Panc1 (cell line): Measurements from ENCODE around the gene HSPA12A. TPM values are rescaled to one million over a fixed set of nuclear protein-coding genes. Genes with fewer than 3 reads are reported as not detected.

Source experiments
- ATAC-seq: fragments of 200-7000 bp; cut with Tn5 transposase; 2 replicates; pipeline ENCODE4 v1.9.1; 2020; ENCODE audit warnings: mild to moderate bottlenecking, moderate library complexity
- BruUV-seq: library from RNA; stranded (reverse); fragments of 400-500 nt; replicated peaks from 2 replicates; lab custom pipeline; 2021; lab: Mats Ljungman, UMichigan
- CTCF ChIA-PET: fragments of 300-600 bp; sonication (Branson Sonifier 250); formaldehyde crosslinking; loops from one replicate; lab custom pipeline; 2022; ENCODE audit warnings: antibody characterized with exemption; lab: Charles Lee
- POLR2A ChIA-PET: fragments of 300-600 bp; sonication (Branson Sonifier 250); formaldehyde crosslinking; loops from one replicate; lab custom pipeline; 2022; ENCODE audit warnings: antibody characterized with exemption; lab: Charles Lee
- DNase-seq: peaks from one replicate; pipeline ENCODE4 v3.0.0-alpha.2; 2010; ENCODE audit warnings: low read depth, low spot score
- H3K27ac ChIP-seq: 2 replicates; pipeline ENCODE4 v1.5.1; 2011; ENCODE audit warnings: mild to moderate bottlenecking, low read length, inconsistent platforms
- H3K27me3 ChIP-seq: fragments of 200-500 bp; sonication (Bioruptor generic); 2 replicates; pipeline ENCODE4 v1.6.0; 2014; ENCODE audit warnings: low read length, inconsistent platforms; ENCODE audit not compliant: control insufficient read depth, insufficient read depth
- H3K36me3 ChIP-seq: fragments of 200-500 bp; sonication (Bioruptor generic); 2 replicates; pipeline ENCODE4 v1.5.1; 2014; ENCODE audit warnings: inconsistent platforms, mild to moderate bottlenecking, low read length, moderate library complexity; ENCODE audit not compliant: control insufficient read depth, insufficient read depth
- H3K4me1 ChIP-seq: 2 replicates; pipeline ENCODE4 v1.5.1; 2011; ENCODE audit warnings: inconsistent platforms, mild to moderate bottlenecking, low read length, moderate library complexity; ENCODE audit not compliant: control insufficient read depth, insufficient read depth
- H3K4me3 ChIP-seq, 2 experiments: 2 replicates each; pipeline ENCODE4 v1.5.1; 2011 to 2012; ENCODE audit warnings: low read depth in 2 of 2, low read length in 2 of 2, mild to moderate bottlenecking in 2 of 2, inconsistent platforms in 1 of 2, moderate library complexity in 1 of 2
- H3K9me3 ChIP-seq: fragments of 200-500 bp; sonication (Bioruptor generic); 2 replicates; pipeline ENCODE4 v1.5.1; 2014; ENCODE audit warnings: low read depth, mild to moderate bottlenecking, inconsistent platforms, low read length, moderate library complexity; ENCODE audit not compliant: control insufficient read depth, insufficient read depth
- CTCF ChIP-seq: fragments of 450-650 bp; IDR thresholded peaks from 2 replicates; pipeline ENCODE4 v1.5.1; 2017; ENCODE audit warnings: mild to moderate bottlenecking
- POLR2AphosphoS5 ChIP-seq: IDR thresholded peaks from 2 replicates; pipeline ENCODE4 v1.6.1; 2012; ENCODE audit warnings: mild to moderate bottlenecking, low read depth, low read length, moderate library complexity
- REST ChIP-seq, 2 experiments: IDR thresholded peaks; 2 replicates each; pipeline ENCODE4 v1.6.1; 2011 to 2012; ENCODE audit warnings: low read depth in 2 of 2, control low read depth in 1 of 2, low read length in 1 of 2, mild to moderate bottlenecking in 1 of 2, moderate library complexity in 1 of 2; ENCODE audit not compliant: insufficient read depth in 1 of 2
- SIN3A ChIP-seq: IDR thresholded peaks from 2 replicates; pipeline ENCODE4 v1.6.1; 2012; ENCODE audit warnings: low read depth, mild to moderate bottlenecking, low read length, moderate library complexity, borderline replicate concordance; ENCODE audit not compliant: insufficient read depth
- TCF7L2 ChIP-seq: IDR thresholded peaks from 2 replicates; pipeline ENCODE4 v1.6.1; 2011; ENCODE audit warnings: mild to moderate bottlenecking, low read depth, low read length, inconsistent platforms
- in situ Hi-C: cut with HindIII; loops from 2 replicates; pipeline ENCODE4 v1.10.0; 2016; ENCODE audit warnings: low sequenced_read_pairs, low pct_unique_long_range_greater_than_20kb
- intact Hi-C: fragments of 100-400 bp; cut with micrococcal nuclease; formaldehyde crosslinking; loops from one replicate; pipeline ENCODE4 v1.10.0; 2022; ENCODE audit not compliant: unreplicated experiment
- total RNA-seq: library from RNA; stranded (reverse); gene quantifications from one replicate; pipeline ENCODE4 v1.2.1, GENCODE V29; 2021; ENCODE audit not compliant: unreplicated experiment

Gene HSPA12A
- total RNA-seq, 1 experiment from 2014 or later = 7.7 TPM

GRCh38 chr10:116699049-116699448, 43.3 kb downstream of the HSPA12A start:
- TF ChIP-seq REST (IDR thresholded peaks at IDR 0.05; ENCODE audit: insufficient read depth in 1 of 2, low read depth in 2 of 2, low read length in 1 of 2) = no peak
- no peak for TF ChIP-seq TCF7L2
- TF ChIP-seq POLR2AphosphoS5 = no peak
- TF ChIP-seq SIN3A = no peak
- TF ChIP-seq CTCF = no peak
- in situ Hi-C loops (no loop called here), intact Hi-C loops (no loop called here)
- Histone ChIP-seq H3K27ac (no peak overlapping the region), H3K4me1 (no peaks in the 10 kb centered on the region), H3K36me3 (no peaks in the 10 kb centered on the region), H3K27me3 (no peaks in the 10 kb centered on the region), H3K4me3 (no peak overlapping the region), H3K9me3 (no peaks in the 10 kb centered on the region)
- no TSS peak for BruUV-seq
- CTCF ChIA-PET = interaction anchor here (0.6 to 1.0 kb wide), 3 partner anchors 17 to 476 kb away, joined by 3 to 5 read pairs (median 4); no protein-coding TSS in a partner anchor
- DNase-seq (no peak), ATAC-seq (no peak)
- POLR2A ChIA-PET = no interaction called here

- no peak overlapping the region for H3K4me3 ChIP-seq
- H3K27ac ChIP-seq = no peak overlapping the region
- ATAC-seq (no peak), DNase-seq (no peak)
- no peaks in the 10 kb centered on the region for H3K27me3 ChIP-seq
- H3K36me3 ChIP-seq = no peaks in the 10 kb centered on the region
- ChIA-PET POLR2A (no interaction called here), CTCF (interaction anchor here (0.6 kb wide), 1 partner anchor 150 kb away, joined by 5 read pairs; no protein-coding TSS in a partner anchor)
- no peaks in the 10 kb centered on the region for H3K9me3 ChIP-seq
- TF ChIP-seq POLR2AphosphoS5 (no peak), REST (IDR thresholded peaks at IDR 0.05; ENCODE audit: insufficient read depth in 1 of 2, low read depth in 2 of 2, low read length in 1 of 2) (no peak), CTCF (no peak), SIN3A (no peak), TCF7L2 (no peak)
- no TSS peak for BruUV-seq
- intact Hi-C loops (no loop called here), in situ Hi-C loops (no loop called here)
- H3K4me1 ChIP-seq = no peaks in the 10 kb centered on the region
Observed at GRCh38 chr10:116698364-116698763, 44.0 kb downstream of the HSPA12A start.
